ENCODE measurements around the gene TMCO4. TPM values are rescaled to one million over a fixed set of nuclear protein-coding genes. Genes with fewer than 3 reads are reported as not detected.
A peak's percentile ranks its signal among the peaks of the same experiment; 100 is the strongest.

The TMCO4 gene
- polyA plus RNA-seq, 6 donors from 2014 or later = 11.2 to 19.7 (median 13.8) TPM

- Mint-ChIP-seq H3K36me3 (no peaks in the 10 kb centered on the region), H3K9me3 (no peaks in the 10 kb centered on the region), H3K27me3 (peaks cover 25 to 62% (median 45%) of the 10 kb centered on the region in 3 donors), H3K4me3 (no peak overlapping the region), H3K27ac (peak overlapping the region in 1 of 6 donors; percentile 14), H3K4me1 (peaks cover 10 to 13% (median 13%) of the 10 kb centered on the region in 3 donors)
- DNase-seq (no peak), ATAC-seq (ENCODE audit: low read depth in 2 of 2) (no peak)
These were observed 143.5 kb downstream of the TMCO4 start for GRCh38 chr1:19656134-19656779.

GRCh38 chr1:19655718-19656080, 144.0 kb downstream of the TMCO4 start:
- DNase-seq = no peak
- no peaks in the 10 kb centered on the region for H3K36me3 Mint-ChIP-seq
- H3K9me3 Mint-ChIP-seq = no peaks in the 10 kb centered on the region
- H3K4me3 Mint-ChIP-seq = no peak overlapping the region
- ATAC-seq (ENCODE audit: low read depth in 2 of 2) = no peak
- peaks cover 22 to 61% (median 46%) of the 10 kb centered on the region in 3 donors for H3K27me3 Mint-ChIP-seq
- peaks cover 12 to 13% (median 13%) of the 10 kb centered on the region in 3 donors for H3K4me1 Mint-ChIP-seq
- H3K27ac Mint-ChIP-seq = peak overlapping the region in 2 of 6 donors; percentile 38 to 49

GRCh38 chr1:19654886-19655717, 144.6 kb downstream of the TMCO4 start:
- DNase-seq = no peak
- Mint-ChIP-seq H3K4me3 (no peak overlapping the region), H3K36me3 (no peaks in the 10 kb centered on the region), H3K9me3 (no peaks in the 10 kb centered on the region), H3K4me1 (peaks cover 9 to 13% (median 13%) of the 10 kb centered on the region in 3 donors), H3K27ac (peak overlapping the region in 1 of 6 donors; percentile 38), H3K27me3 (peaks cover 16 to 61% (median 41%) of the 10 kb centered on the region in 3 donors)
- no peak for ATAC-seq (ENCODE audit: low read depth in 2 of 2)

DNA sequence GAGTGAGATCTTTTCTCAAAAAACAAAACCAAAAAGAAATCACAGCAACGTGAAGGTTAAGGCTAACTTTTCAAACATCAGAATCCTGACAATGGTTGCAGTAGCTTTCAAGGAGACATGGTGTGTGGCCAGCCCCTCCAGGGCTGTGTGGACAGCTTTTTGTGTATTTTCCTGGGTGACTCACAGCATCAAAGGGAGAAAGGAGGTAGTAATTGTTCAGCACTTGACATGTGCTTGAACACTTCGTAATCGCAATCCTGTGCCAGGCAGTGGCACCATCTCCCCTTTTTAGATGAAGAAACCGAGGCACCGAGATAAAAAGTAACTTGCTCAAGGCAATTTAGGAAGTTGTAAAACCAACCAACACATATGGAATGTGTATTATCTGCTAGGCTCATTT, 145.3 kb downstream of the TMCO4 start:
- H3K27me3 Mint-ChIP-seq = peaks cover 10 to 60% (median 37%) of the 10 kb centered on the region in 3 donors
- H3K4me3 Mint-ChIP-seq = no peak overlapping the region

DNA sequence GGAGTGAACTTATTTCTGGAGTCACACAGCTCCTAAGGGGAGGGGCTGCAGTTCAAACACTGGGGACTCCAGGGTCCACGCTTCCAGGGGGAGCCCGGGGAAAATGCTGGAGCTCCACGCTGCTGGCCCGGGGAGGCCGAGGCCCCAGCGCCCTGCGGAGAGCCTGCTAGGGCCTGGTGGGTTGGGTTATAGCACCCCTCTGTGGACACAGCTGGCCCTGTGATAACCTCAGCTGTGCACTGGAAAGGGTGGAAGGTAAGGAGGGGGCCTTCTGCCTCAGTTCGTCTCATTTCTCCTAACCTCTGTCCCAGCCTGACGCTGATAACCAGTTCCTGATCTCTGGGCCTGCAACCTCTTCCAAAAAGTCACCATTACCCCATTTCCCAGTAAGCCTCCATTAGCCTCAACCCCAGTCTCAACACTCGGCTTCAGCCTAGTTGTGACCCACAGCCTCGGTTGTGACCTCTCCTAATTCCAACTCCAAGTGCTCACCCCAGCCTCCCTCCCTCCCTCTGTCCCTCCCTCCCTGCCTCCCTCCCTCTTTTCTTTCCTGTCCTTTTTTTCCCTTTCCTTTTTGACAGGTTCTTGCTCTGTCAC, 148.5 kb downstream of the TMCO4 start:
- peak; percentile 62 to 63 for ATAC-seq (ENCODE audit: low read depth in 2 of 2)
- no peaks in the 10 kb centered on the region for H3K9me3 Mint-ChIP-seq
- H3K36me3 Mint-ChIP-seq = no peaks in the 10 kb centered on the region
- no peak for DNase-seq
- peaks cover 12 to 16% (median 16%) of the 10 kb centered on the region in 3 donors for H3K4me1 Mint-ChIP-seq
- H3K27ac Mint-ChIP-seq = peak overlapping the region in 1 of 6 donors; percentile 47
- H3K4me3 Mint-ChIP-seq = no peak overlapping the region
- H3K27me3 Mint-ChIP-seq = peaks cover 24 to 62% (median 40%) of the 10 kb centered on the region in 3 donors

More for the DNA sequence above, 145.3 kb downstream of the TMCO4 start:
- ATAC-seq (ENCODE audit: low read depth in 2 of 2) (no peak), DNase-seq (no peak)
- Mint-ChIP-seq H3K27ac (no peak overlapping the region), H3K4me1 (peaks cover 4 to 8% (median 8%) of the 10 kb centered on the region in 3 donors), H3K9me3 (no peaks in the 10 kb centered on the region), H3K36me3 (no peaks in the 10 kb centered on the region)

DNA sequence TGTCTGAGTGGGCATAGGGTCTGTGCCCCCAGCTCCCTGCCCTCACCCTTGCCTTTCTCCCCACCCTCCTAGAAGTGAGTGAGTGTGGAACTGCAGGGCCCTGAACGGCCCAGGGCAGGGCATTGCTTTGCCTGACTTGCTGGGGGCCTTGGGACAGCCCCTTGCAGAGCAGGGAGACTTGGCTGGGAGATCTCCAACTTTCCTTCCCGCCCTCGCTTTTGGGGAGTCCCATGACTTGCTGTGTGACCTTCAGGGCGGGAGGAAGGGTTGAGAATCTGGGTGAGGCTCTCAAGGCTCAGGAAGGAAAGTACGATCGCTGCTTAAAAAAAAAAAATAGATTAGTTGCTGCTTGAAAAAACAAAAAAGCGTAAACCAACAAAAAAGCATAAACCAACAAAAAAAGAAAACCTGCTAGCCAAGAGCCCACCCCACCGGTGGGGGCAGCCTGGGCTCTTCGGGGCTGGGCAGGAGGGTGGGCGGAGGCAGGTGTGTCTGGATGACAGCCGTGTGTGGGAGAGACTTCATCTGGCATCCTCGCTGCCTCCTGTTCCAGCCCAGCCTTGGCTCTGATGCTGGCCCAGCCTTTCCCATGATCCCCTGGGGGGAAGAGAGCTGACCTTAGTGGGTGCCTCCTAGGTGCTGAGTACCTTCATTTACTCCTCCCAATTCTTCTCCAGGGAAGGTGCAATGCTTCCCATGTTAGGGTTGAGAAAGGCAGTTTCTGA, 149.1 kb downstream of the TMCO4 start:
- ATAC-seq (ENCODE audit: low read depth in 2 of 2) (no peak), DNase-seq (no peak)
- Mint-ChIP-seq H3K27me3 (peaks cover 24 to 61% (median 40%) of the 10 kb centered on the region in 3 donors), H3K4me3 (no peak overlapping the region), H3K9me3 (no peaks in the 10 kb centered on the region), H3K36me3 (no peaks in the 10 kb centered on the region), H3K27ac (no peak overlapping the region), H3K4me1 (peaks cover 12 to 19% (median 19%) of the 10 kb centered on the region in 3 donors)

DNA sequence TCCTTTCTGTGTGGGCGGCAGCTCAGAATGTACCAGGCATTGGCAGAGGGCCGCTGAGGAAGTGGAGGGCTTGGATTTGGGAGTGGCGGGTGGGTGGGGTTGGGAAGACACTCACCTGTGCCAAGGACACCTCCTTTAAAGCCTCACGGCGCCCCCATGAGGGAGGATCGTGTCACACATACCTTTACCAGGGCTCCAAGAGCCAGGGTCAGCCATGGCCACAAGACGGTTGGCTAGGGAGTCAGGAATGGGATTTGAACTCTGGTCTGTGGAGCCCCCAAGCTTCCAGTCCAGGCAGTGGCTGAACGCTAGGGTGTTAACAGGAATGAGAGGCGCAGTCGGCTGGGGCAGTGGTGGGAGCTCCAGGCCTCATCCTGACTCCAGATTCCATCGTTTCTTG, 151.0 kb downstream of the TMCO4 start:
- H3K4me3 Mint-ChIP-seq = no peak overlapping the region
- DNase-seq = no peak
- peaks cover 17 to 29% (median 24%) of the 10 kb centered on the region in 3 donors for H3K4me1 Mint-ChIP-seq
- no peak for ATAC-seq (ENCODE audit: low read depth in 2 of 2)
- no peaks in the 10 kb centered on the region for H3K9me3 Mint-ChIP-seq
- H3K27me3 Mint-ChIP-seq = peaks cover 23 to 68% (median 48%) of the 10 kb centered on the region in 3 donors
- H3K27ac Mint-ChIP-seq = no peak overlapping the region
- H3K36me3 Mint-ChIP-seq = peaks cover 0 to 8% of the 10 kb centered on the region in 2 donors

DNA sequence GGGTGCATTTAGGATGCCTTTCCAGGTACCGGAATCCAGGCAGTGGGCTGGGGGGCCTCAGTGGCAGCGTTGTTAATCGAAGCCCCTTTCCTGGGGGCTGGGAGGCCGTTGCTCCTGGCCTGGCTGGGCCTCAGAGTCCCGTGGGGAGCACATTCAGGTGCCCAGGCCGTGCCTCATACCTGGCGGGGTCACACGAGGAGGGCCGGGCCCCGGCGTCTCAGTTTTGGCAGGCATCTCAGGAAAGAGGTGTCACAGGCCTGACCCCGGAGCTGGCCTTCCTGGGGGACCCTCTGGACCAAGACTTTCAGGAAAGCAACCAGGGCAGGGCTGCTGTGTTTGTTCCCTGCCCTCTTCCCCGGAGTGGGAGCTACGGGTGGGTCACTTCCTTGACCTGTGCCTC, 151.5 kb downstream of the TMCO4 start:
- no peak overlapping the region for H3K27ac Mint-ChIP-seq

DNA sequence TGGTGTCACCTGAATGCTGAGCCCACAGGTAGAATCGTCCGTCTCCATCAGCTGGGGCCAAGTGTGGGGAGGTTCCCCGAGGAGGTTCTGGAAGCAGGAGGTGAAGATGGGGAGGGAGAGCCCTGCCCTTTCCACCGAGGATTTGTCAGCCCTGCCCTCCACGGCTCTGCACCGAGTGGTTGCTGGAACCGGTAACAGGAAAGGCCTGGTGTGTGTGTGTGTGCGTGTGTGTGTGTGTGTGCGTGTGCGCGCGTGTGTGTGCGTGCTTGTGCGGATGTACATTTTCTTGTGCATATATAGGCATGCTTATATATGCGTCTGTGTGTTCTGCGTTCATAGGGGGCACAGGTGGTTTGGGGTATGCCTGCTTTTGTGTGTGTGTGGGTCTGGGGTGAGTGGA, 152.1 kb downstream of the TMCO4 start:
- DNase-seq = no peak
- Mint-ChIP-seq H3K4me3 (peak overlapping the region in 2 of 8 donors; percentile 13 to 55), H3K36me3 (peaks cover 0 to 8% of the 10 kb centered on the region in 2 donors), H3K4me1 (peaks cover 24 to 33% (median 27%) of the 10 kb centered on the region in 3 donors), H3K27me3 (peaks cover 30 to 75% (median 58%) of the 10 kb centered on the region in 3 donors), H3K27ac (peak overlapping the region in 2 of 6 donors; percentile 16 to 34), H3K9me3 (no peaks in the 10 kb centered on the region)
- ATAC-seq (ENCODE audit: low read depth in 2 of 2) = peak in 1 of 2 donors; percentile 18

More for the DNA sequence above, 151.5 kb downstream of the TMCO4 start:
- H3K4me1 Mint-ChIP-seq = peaks cover 21 to 30% (median 27%) of the 10 kb centered on the region in 3 donors
- peak overlapping the region in 1 of 8 donors; percentile 55 for H3K4me3 Mint-ChIP-seq
- peaks cover 0 to 8% of the 10 kb centered on the region in 2 donors for H3K36me3 Mint-ChIP-seq
- ATAC-seq (ENCODE audit: low read depth in 2 of 2) = no peak
- peaks cover 24 to 69% (median 52%) of the 10 kb centered on the region in 3 donors for H3K27me3 Mint-ChIP-seq
- no peak for DNase-seq
- no peaks in the 10 kb centered on the region for H3K9me3 Mint-ChIP-seq

DNA sequence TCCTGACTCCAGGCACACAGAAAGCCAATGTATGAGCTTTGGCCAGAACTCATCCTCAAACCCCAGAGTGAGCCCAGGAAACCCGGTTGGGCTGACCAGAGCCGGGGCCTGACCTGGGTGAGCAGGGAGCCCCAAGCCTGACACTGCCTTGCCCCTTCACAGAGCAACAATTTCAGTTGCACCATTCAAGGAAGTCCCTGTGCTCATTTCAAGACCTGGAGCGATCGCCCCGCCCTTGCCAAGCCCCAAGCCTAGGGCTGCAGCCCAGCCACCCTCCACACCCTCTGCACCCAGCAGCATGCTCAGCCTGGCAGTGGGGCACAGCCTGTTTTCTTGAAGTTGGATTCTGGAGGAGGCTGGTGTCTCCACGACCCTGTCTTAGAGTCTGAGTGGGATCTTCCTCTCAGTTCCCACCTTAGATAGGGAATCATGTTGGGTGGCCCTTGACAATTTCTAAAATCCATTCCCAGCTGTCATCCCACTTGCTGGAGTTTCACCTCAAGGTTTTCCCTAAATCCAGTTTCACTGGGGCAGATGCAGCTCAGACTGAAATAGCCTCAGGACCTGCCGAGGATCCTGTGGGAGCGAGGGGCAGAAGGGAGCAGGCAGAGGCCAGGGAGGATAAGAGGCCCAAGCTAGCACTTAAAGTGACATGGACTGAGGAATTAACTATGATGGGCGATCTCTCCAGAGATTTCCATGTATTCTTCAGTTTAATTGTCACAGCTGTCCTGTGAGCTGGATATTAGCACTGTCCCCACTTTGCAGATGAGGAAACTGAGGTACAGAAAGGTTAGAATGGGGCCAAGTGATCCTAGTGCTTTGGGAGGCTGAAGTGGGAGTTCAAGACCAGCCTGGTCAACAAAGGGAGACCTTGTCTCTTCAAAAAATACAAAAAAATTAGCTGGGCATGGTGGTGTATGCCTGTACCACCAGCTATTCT, 153.1 kb downstream of the TMCO4 start:
- H3K36me3 Mint-ChIP-seq = peaks cover 0 to 8% of the 10 kb centered on the region in 2 donors
- peak overlapping the region in 1 of 6 donors; percentile 76 for H3K27ac Mint-ChIP-seq
- no peak for ATAC-seq (ENCODE audit: low read depth in 2 of 2)
- DNase-seq = no peak
- peaks cover 37 to 79% (median 62%) of the 10 kb centered on the region in 3 donors for H3K27me3 Mint-ChIP-seq
- H3K4me3 Mint-ChIP-seq = peak overlapping the region in 5 of 8 donors; percentile 5 to 84 (median 16)
- H3K4me1 Mint-ChIP-seq = peaks cover 25 to 33% (median 27%) of the 10 kb centered on the region in 3 donors
- H3K9me3 Mint-ChIP-seq = no peaks in the 10 kb centered on the region

- Mint-ChIP-seq H3K4me1 (peaks cover 21 to 33% (median 27%) of the 10 kb centered on the region in 3 donors), H3K9me3 (no peaks in the 10 kb centered on the region), H3K27ac (peak overlapping the region in 2 of 6 donors; percentile 18 to 76), H3K4me3 (peak overlapping the region in 7 of 8 donors; percentile 15 to 95 (median 55)), H3K36me3 (peaks cover 0 to 8% of the 10 kb centered on the region in 2 donors), H3K27me3 (peaks cover 46 to 80% (median 67%) of the 10 kb centered on the region in 3 donors)
- DNase-seq (no peak), ATAC-seq (ENCODE audit: low read depth in 2 of 2) (no peak)
These were observed 154.1 kb downstream of the TMCO4 start for GRCh38 chr1:19645411-19646251.

All from naive B cell (primary cell).